Mesenchymal stem cell (in vitro differentiated cells and primary cell): ENCODE measurements around the gene CD63.
A peak's percentile ranks its signal among the peaks of the same experiment; 100 is the strongest.

Experiments
- DNase-seq: peaks from one replicate; pipeline ENCODE4 v3.0.0-alpha.2; 2013
- H2AFZ ChIP-seq: one replicate; pipeline ENCODE4 v1.6.1; 2013; ENCODE audit warnings: low read depth, mild to moderate bottlenecking, control low read depth, inconsistent platforms, low read length, moderate library complexity
- H2AK5ac ChIP-seq: 2 replicates; pipeline ENCODE4 v1.6.1; 2013; ENCODE audit warnings: low read length, moderate library complexity, mild to moderate bottlenecking, inconsistent platforms; ENCODE audit not compliant: severe bottlenecking
- H2BK120ac ChIP-seq: one replicate; pipeline ENCODE4 v1.6.1; 2013; ENCODE audit warnings: low read depth, mild to moderate bottlenecking, inconsistent platforms, low read length, moderate library complexity
- H2BK12ac ChIP-seq, 2 experiments: one replicate each; pipeline ENCODE4 v1.6.1; 2013; ENCODE audit warnings: inconsistent platforms in 2 of 2, low read length in 2 of 2, mild to moderate bottlenecking in 2 of 2, moderate library complexity in 2 of 2, control low read depth in 1 of 2
- H2BK15ac ChIP-seq: one replicate; pipeline ENCODE4 v1.6.1; 2013; ENCODE audit warnings: mild to moderate bottlenecking, low read depth, inconsistent platforms; ENCODE audit not compliant: poor library complexity, severe bottlenecking
- H2BK5ac ChIP-seq: 2 replicates; pipeline ENCODE4 v1.6.1; 2013; ENCODE audit warnings: low read depth, mild to moderate bottlenecking, low read length, control low read depth, inconsistent platforms; ENCODE audit not compliant: poor library complexity, severe bottlenecking
- H3K14ac ChIP-seq, 2 experiments: one replicate each; pipeline ENCODE4 v1.6.1; 2013; ENCODE audit warnings: inconsistent platforms in 2 of 2, low read length in 2 of 2, control low read depth in 1 of 2, mild to moderate bottlenecking in 1 of 2, moderate library complexity in 1 of 2
- H3K18ac ChIP-seq, 2 experiments: one replicate each; pipeline ENCODE4 v1.6.1; 2013; ENCODE audit warnings: inconsistent platforms in 2 of 2, low read length in 2 of 2, control low read depth in 1 of 2, low read depth in 1 of 2, mild to moderate bottlenecking in 1 of 2
- H3K23ac ChIP-seq, 2 experiments: one replicate each; pipeline ENCODE4 v1.6.1; 2013; ENCODE audit warnings: inconsistent platforms in 2 of 2, low read length in 2 of 2, mild to moderate bottlenecking in 2 of 2, moderate library complexity in 2 of 2, control low read depth in 1 of 2
- H3K27ac ChIP-seq: 2 replicates; pipeline ENCODE4 v1.5.1; 2013; ENCODE audit warnings: mild to moderate bottlenecking, moderate library complexity, low read length, control low read depth, inconsistent platforms; ENCODE audit not compliant: poor library complexity, severe bottlenecking
- H3K27me3 ChIP-seq, 2 experiments: 2 replicates each; pipeline versions ENCODE4 v1.6.1 to v1.7.0; 2013; ENCODE audit warnings: low read length in 2 of 2, mild to moderate bottlenecking in 2 of 2, moderate library complexity in 2 of 2, control low read depth in 1 of 2, inconsistent platforms in 1 of 2; ENCODE audit not compliant: control insufficient read depth in 1 of 2, insufficient read depth in 1 of 2
- H3K36me3 ChIP-seq, 2 experiments: 2 replicates each; pipeline versions ENCODE4 v1.6.1 to v1.7.0; 2013; ENCODE audit warnings: low read length in 2 of 2, control low read depth in 1 of 2, inconsistent platforms in 1 of 2, low read depth in 1 of 2, mild to moderate bottlenecking in 1 of 2; ENCODE audit not compliant: insufficient read depth in 2 of 2, control insufficient read depth in 1 of 2
- H3K4ac ChIP-seq, 2 experiments: one replicate each; pipeline ENCODE4 v1.6.1; 2013; ENCODE audit warnings: inconsistent platforms in 2 of 2, low read length in 2 of 2, mild to moderate bottlenecking in 2 of 2, moderate library complexity in 2 of 2, control low read depth in 1 of 2, low read depth in 1 of 2
- H3K4me1 ChIP-seq: 2 replicates; pipeline ENCODE4 v1.6.1; 2013; ENCODE audit warnings: low read depth, low read length, control low read depth; ENCODE audit not compliant: control insufficient read depth, insufficient read depth
- H3K4me2 ChIP-seq: 2 replicates; pipeline ENCODE4 v1.6.1; 2013; ENCODE audit warnings: low read length, mild to moderate bottlenecking, inconsistent platforms; ENCODE audit not compliant: poor library complexity, severe bottlenecking
- H3K4me3 ChIP-seq, 2 experiments: 2 replicates each; pipeline versions ENCODE4 v1.5.1 to v1.7.0; 2013; ENCODE audit warnings: low read length in 2 of 2, mild to moderate bottlenecking in 2 of 2, control low read depth in 1 of 2, low read depth in 1 of 2; ENCODE audit not compliant: insufficient read depth in 1 of 2
- H3K79me1 ChIP-seq: replicated peaks from 2 replicates; pipeline ENCODE4 v1.6.1; 2013; ENCODE audit warnings: mild to moderate bottlenecking, control low read depth, low read length, inconsistent platforms; ENCODE audit not compliant: poor library complexity, severe bottlenecking
- H3K9ac ChIP-seq: 2 replicates; pipeline ENCODE4 v1.7.0; 2013; ENCODE audit warnings: mild to moderate bottlenecking, low read length, moderate library complexity
- H3K9me3 ChIP-seq: 2 replicates; pipeline ENCODE4 v1.7.0; 2013; ENCODE audit warnings: mild to moderate bottlenecking, low read length; ENCODE audit not compliant: control insufficient read depth
- H4K8ac ChIP-seq: one replicate; pipeline ENCODE4 v1.6.1; 2013; ENCODE audit warnings: inconsistent platforms, mild to moderate bottlenecking, low read length, moderate library complexity
- H4K91ac ChIP-seq: one replicate; pipeline ENCODE4 v1.6.1; 2013; ENCODE audit warnings: mild to moderate bottlenecking, low read length, inconsistent platforms
- WGBS: methylation state at CpG from one replicate; pipeline ENCODE4 v1.1.7; 2013; ENCODE audit warnings: mixed read lengths; 5-methylcytosine and 5-hydroxymethylcytosine counted together

CD63 gene

DNA sequence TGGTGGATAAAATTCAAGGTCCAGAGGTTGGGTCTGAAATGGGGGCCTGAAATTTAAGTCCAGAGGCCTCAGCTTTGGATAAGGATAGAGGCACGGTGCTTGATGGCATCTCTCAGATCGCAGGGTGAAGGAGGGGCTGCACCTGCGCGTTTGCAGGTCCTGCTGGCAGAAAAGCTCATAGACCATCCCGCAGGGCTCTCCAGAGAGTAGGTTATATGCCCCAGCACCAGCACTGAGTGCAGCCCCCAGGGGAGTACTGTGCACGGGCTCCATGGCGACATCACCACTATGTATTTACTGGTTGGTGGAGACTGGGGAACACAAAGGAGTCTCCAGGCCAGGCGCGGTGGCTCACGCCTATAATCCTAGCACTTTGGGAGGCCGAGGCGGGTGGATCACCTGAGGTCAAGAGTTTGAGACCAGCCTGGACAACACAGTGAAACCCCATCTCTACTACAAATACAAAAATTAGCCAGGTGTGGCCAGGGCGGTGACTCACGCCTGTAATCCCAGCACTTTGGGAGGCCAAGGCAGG, 4.3 kb upstream of the CD63 start:
- WGBS, result 89% methylated on average over 14 of the region's 14 CpGs
- Histone ChIP-seq H3K9me3 (no peaks in the 10 kb centered on the region), H2BK12ac (no peak overlapping the region), H3K27ac (no peak overlapping the region), H4K8ac (no peak overlapping the region), H4K91ac (no peak overlapping the region), H3K9ac (no peak overlapping the region), H2AK5ac (no peak overlapping the region), H2BK120ac (no peak overlapping the region), H3K27me3 (no peaks in the 10 kb centered on the region), H2BK15ac (no peak overlapping the region), H3K18ac (no peak overlapping the region), H3K4me2 (no peak overlapping the region), H3K14ac (no peak overlapping the region), H3K4me3 (no peak overlapping the region), H3K79me1 (peaks cover 9% of the 10 kb centered on the region), H2AFZ (no peak overlapping the region), H3K23ac (peak overlapping the region in 1 of 2 experiments; percentile 24), H2BK5ac (no peak overlapping the region), H3K4ac (no peak overlapping the region), H3K36me3 (peaks cover 4 to 7% of the 10 kb centered on the region in 2 experiments), H3K4me1 (peaks cover 13% of the 10 kb centered on the region)
- no peak for DNase-seq

DNA sequence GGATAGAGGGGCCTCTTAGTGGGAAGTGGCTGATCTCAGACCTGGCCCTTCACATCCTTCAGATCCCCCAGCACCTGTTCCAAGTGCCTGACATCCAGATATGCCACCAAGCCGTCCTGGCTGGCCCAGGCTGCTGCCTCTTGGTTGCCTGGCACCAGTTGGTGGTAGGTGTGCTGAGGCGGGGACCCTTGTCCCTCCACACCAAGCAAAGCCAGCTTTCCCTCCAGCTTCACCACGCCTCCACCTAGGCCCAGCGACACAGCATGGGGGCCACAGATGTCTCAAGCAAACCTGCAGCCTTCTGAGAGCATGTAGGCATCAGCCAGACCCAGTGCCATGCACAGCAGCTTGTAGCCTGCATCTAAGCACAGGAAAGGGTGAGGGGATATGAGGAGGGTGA, 3.5 kb upstream of the CD63 start:
- no peak overlapping the region for H2BK120ac ChIP-seq
- no peak overlapping the region for H3K4me3 ChIP-seq
- H3K27me3 ChIP-seq, result no peaks in the 10 kb centered on the region
- H4K8ac ChIP-seq, result peak overlapping the region; percentile 45
- no peak overlapping the region for H2AK5ac ChIP-seq
- peak overlapping the region in 1 of 2 experiments; percentile 11 for H3K4ac ChIP-seq
- peaks cover 4 to 8% of the 10 kb centered on the region in 2 experiments for H3K36me3 ChIP-seq
- no peak overlapping the region for H2AFZ ChIP-seq
- H3K9ac ChIP-seq, result peak overlapping the region; percentile 17
- DNase-seq, result no peak
- H4K91ac ChIP-seq, result no peak overlapping the region
- no peaks in the 10 kb centered on the region for H3K9me3 ChIP-seq
- no peak overlapping the region for H2BK15ac ChIP-seq
- peak overlapping the region in 1 of 2 experiments; percentile 51 for H2BK12ac ChIP-seq
- peaks cover 10% of the 10 kb centered on the region for H3K4me1 ChIP-seq
- no peak overlapping the region for H2BK5ac ChIP-seq
- H3K79me1 ChIP-seq, result peaks cover 9% of the 10 kb centered on the region
- peak overlapping the region in 1 of 2 experiments; percentile 46 for H3K23ac ChIP-seq
- H3K27ac ChIP-seq, result no peak overlapping the region
- H3K14ac ChIP-seq, result no peak overlapping the region
- peak overlapping the region in 1 of 2 experiments; percentile 46 for H3K18ac ChIP-seq
- no peak overlapping the region for H3K4me2 ChIP-seq
- 93% methylated on average over 4 of the region's 4 CpGs for WGBS

DNA sequence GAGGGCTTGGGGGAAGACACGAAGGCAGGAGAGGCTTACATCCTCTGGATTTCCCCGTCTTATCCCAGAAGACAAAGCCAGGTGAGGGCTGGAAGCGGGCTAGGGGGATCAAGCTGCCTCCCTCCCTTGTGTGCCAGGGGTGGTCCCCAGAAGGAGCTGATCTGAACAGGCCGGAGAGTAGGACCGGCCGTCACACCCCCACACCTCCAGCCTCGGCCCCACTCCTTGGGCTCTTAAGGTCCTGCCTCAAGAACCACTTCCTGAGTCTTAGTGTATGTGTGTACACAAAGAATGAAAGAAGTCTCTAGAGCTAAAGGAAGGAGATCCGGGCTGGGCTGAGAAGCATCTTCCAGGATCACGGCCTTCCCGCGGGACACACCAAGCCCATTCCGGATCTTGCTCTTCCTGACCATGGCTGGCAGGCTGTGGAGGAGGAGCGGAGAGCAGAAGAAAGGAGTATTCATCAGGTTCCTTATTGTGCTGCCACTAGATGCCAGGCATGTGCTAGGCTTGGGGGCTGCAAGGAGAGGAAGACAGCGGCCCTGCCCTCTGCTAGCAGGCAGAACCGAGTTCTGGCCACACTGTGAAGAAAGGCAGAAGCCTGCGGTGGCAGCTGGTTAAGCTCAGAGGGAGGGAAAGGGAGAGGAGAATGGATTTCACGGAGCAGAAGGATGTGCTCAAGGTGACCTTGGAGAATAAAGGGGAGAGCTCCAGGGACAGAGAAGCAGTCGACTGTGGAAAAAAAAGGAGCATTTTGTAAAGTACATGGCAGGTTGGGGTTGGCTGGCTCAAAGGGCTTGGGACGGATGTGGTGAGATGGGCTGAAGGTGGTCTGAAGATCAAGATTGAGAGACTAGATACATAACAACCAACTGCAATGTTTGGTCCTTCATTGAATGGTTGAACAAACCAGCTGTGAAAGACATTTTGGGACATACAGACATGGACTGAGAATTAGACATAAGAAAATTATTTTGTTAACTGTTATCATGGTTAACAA, 1.3 kb upstream of the CD63 start:
- H3K4me2 ChIP-seq, result peak overlapping the region; percentile 95
- DNase-seq, result peak; percentile 84
- H3K36me3 ChIP-seq, result peaks cover 24 to 30% of the 10 kb centered on the region in 2 experiments
- peak overlapping the region; percentile 96 for H2BK5ac ChIP-seq
- peaks cover 27% of the 10 kb centered on the region for H3K4me1 ChIP-seq
- peak overlapping the region; percentile 96 for H4K91ac ChIP-seq
- H3K9me3 ChIP-seq, result no peaks in the 10 kb centered on the region
- H3K79me1 ChIP-seq, result peaks cover 12% of the 10 kb centered on the region
- peak overlapping the region; percentile 1 to 70 for H2BK12ac ChIP-seq
- peak overlapping the region; percentile 57 to 85 for H3K4me3 ChIP-seq
- WGBS, result 9% methylated on average over 14 of the region's 19 CpGs
- peak overlapping the region in 1 of 2 experiments; percentile 86 for H3K23ac ChIP-seq
- H3K9ac ChIP-seq, result peak overlapping the region; percentile 95
- peak overlapping the region; percentile 96 to 98 for H3K18ac ChIP-seq
- no peaks in the 10 kb centered on the region for H3K27me3 ChIP-seq
- H4K8ac ChIP-seq, result peak overlapping the region; percentile 2
- no peak overlapping the region for H2AFZ ChIP-seq
- peak overlapping the region; percentile 100 for H3K27ac ChIP-seq
- H2BK120ac ChIP-seq, result peak overlapping the region; percentile 50
- H2BK15ac ChIP-seq, result peak overlapping the region; percentile 71
- no peak overlapping the region for H2AK5ac ChIP-seq
- peak overlapping the region in 1 of 2 experiments; percentile 96 for H3K14ac ChIP-seq
- H3K4ac ChIP-seq, result peak overlapping the region; percentile 66 to 98
